ENCODE results near the gene CFAP57. TPM values are rescaled to one million over a fixed set of nuclear protein-coding genes. Genes with fewer than 3 reads are reported as not detected.
A peak's percentile ranks its signal among the peaks of the same experiment; 100 is the strongest.

CFAP57 gene
- total and polyA plus RNA-seq, 2 of the 8 experiments (the other 6 are each of a cell fraction or from before 2014, with no cell fraction given) = 0.20 to 0.80 TPM

GRCh38 chr1:43206600-43207228 lies 34.6 kb downstream of the CFAP57 start (continued):
- no peak for TF ChIP-seq HDAC2 (IDR thresholded peaks at IDR 0.05; ENCODE audit: borderline replicate concordance in 1 of 2, low read depth in 2 of 2, low read length in 2 of 2)
- TF ChIP-seq GABPA (IDR thresholded peaks at IDR 0.05; ENCODE audit: borderline replicate concordance, insufficient read depth, low read length) = no peak
- TF ChIP-seq KDM5A (IDR thresholded peaks at IDR 0.05; ENCODE audit: low read length) = no peak
- no peak for TF ChIP-seq CEBPB (IDR thresholded peaks at IDR 0.05; ENCODE audit: low read depth, low read length)
- no peak for TF ChIP-seq SUZ12 (IDR thresholded peaks at IDR 0.05; ENCODE audit: low read length)
- TF ChIP-seq RFX5 (IDR thresholded peaks at IDR 0.05; ENCODE audit: borderline replicate concordance, low read depth, low read length) = no peak
- TF ChIP-seq ASH2L (IDR thresholded peaks at IDR 0.05; ENCODE audit: low read length) = peak; percentile 60
- TF ChIP-seq POLR2A (IDR thresholded peaks at IDR 0.05; ENCODE audit: control extremely low read depth in 1 of 2, low read depth in 2 of 2, low read length in 2 of 2) = peak; percentile 27 to 76
- TF ChIP-seq SIN3A (conservative IDR thresholded peaks at IDR 0.05 in 1 of 2, IDR thresholded peaks at IDR 0.05 in 1 of 2; ENCODE audit: low read depth in 1 of 2, low read length in 2 of 2) = no peak
- TF ChIP-seq CHD7 (IDR thresholded peaks at IDR 0.05; ENCODE audit: insufficient replicate concordance, low read length) = no peak
- TF ChIP-seq TAF1 (IDR thresholded peaks at IDR 0.05; ENCODE audit: low read depth, low read length) = peak; percentile 31; the same call in 1 of the 2 replicates

Data from H1 (cell line).